HG03558 (cell line): ENCODE data around the gene NCOA1.

Experiments used
- ATAC-seq: cut with Tn5 transposase; IDR thresholded peaks from one replicate; pipeline ENCODE4 v1.9.1; 2021; ENCODE audit warnings: moderate number of reproducible peaks; ENCODE audit not compliant: unreplicated experiment; ENCODE audit errors: extremely low read depth

NCOA1 gene

GRCh38 chr2:24813691-24814137 is 322.7 kb downstream of the NCOA1 start:
- ATAC-seq = no peak

GRCh38 chr2:24814516-24814915 is 323.5 kb downstream of the NCOA1 start:
- ATAC-seq = no peak

- ATAC-seq = no peak
Measured at GRCh38 chr2:24815171-24815570, 324.1 kb downstream of the NCOA1 start.

- ATAC-seq = no peak
Measured at GRCh38 chr2:24816404-24816803, 325.4 kb downstream of the NCOA1 start.

GRCh38 chr2:24816884-24817283 is 325.8 kb downstream of the NCOA1 start:
- ATAC-seq = no peak

- no peak for ATAC-seq
Measured at GRCh38 chr2:24818721-24819167, 327.7 kb downstream of the NCOA1 start.

- ATAC-seq = no peak
Measured at GRCh38 chr2:24819442-24820174, 328.6 kb downstream of the NCOA1 start.

- ATAC-seq = no peak
Measured at GRCh38 chr2:24820175-24820513, 329.1 kb downstream of the NCOA1 start.
